Omental fat pad (tissue), 4 donors: ENCODE measurements around the gene TRAPPC12. TPM values are rescaled to one million over a fixed set of nuclear protein-coding genes. Genes with fewer than 3 reads are reported as not detected.
"Not testable (repeated sequence)": the region's sequence is repeated elsewhere in the genome, so short reads cannot be mapped to it uniquely, and the experiment has no call there.

Source experiments
- ATAC-seq: fragments of 150-250 bp; one replicate; pipeline ENCODE4 v1.9.1; 2016; ENCODE audit warnings: mild to moderate bottlenecking, moderate library complexity; ENCODE audit not compliant: low FRiP score
- DNase-seq: peaks from one replicate; pipeline ENCODE4 v3.0.0-alpha.2; 2019; ENCODE audit warnings: low spot score
- total RNA-seq, 4 donors: library from RNA; depleted of rRNA; stranded (reverse); fragments of >200 nt; gene quantifications; one replicate each; pipeline ENCODE4 v1.1.0, GENCODE V29; 2016
- TF ChIP-seq, protein P1 (sequence below), 3 donors: fragments of 450-650 bp; IDR thresholded peaks; one replicate each; pipeline ENCODE4 v1.5.1; 2016 to 2017; ENCODE audit warnings: antibody characterized with exemption in 3 of 3, mild to moderate bottlenecking in 3 of 3, moderate library complexity in 2 of 3

The TRAPPC12 gene
- total RNA-seq, 4 donors from 2014 or later = 39.3 to 92.1 (median 53.9) TPM

DNA sequence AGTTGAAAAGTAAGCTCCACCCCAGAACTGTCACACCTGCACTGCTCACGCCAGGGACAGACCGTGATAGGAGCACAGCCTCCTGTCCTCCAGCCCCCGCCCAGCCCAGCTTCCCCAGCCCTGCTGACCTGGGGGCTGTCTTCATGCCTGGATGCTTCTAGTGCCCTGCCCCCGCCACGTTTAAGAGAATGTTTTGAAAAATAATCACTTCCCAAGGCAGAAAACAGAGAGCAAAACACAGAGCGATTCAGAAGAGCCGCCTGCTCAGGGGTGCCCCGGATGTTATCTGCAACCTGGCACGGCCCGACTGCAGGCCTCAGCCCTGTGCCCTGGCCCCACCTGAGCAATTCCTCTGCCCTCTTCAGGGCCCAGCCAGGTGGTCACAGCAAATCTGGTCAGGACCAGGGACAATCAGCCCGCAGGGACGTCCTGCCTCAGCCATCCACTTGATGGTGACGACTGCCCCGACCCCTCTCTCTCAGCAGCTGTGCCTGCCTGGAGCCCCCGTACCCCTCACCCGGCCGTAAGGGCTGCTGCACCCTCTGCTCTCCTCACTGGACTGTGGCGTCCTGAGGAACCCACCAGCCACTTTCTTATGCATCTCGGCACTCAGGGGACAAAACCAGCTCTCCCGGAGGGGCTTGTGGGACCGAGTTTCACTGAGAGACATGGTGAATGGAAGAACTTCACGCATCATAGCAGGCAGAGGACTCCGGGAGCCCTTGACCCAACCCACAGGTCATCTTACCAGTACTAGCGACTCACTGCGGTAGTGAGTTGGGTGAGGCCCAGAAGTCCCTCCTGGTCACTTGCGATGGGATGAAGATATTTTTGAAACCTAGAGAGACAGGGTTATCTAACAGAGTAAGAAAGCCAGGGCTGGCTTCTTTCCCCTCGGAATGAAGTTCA, 109.6 kb downstream of the TRAPPC12 start:
- ATAC-seq (no peak), DNase-seq (no peak)
- TF ChIP-seq, protein P1, sequence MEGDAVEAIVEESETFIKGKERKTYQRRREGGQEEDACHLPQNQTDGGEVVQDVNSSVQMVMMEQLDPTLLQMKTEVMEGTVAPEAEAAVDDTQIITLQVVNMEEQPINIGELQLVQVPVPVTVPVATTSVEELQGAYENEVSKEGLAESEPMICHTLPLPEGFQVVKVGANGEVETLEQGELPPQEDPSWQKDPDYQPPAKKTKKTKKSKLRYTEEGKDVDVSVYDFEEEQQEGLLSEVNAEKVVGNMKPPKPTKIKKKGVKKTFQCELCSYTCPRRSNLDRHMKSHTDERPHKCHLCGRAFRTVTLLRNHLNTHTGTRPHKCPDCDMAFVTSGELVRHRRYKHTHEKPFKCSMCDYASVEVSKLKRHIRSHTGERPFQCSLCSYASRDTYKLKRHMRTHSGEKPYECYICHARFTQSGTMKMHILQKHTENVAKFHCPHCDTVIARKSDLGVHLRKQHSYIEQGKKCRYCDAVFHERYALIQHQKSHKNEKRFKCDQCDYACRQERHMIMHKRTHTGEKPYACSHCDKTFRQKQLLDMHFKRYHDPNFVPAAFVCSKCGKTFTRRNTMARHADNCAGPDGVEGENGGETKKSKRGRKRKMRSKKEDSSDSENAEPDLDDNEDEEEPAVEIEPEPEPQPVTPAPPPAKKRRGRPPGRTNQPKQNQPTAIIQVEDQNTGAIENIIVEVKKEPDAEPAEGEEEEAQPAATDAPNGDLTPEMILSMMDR (IDR thresholded peaks at IDR 0.05) = no peak

DNA sequence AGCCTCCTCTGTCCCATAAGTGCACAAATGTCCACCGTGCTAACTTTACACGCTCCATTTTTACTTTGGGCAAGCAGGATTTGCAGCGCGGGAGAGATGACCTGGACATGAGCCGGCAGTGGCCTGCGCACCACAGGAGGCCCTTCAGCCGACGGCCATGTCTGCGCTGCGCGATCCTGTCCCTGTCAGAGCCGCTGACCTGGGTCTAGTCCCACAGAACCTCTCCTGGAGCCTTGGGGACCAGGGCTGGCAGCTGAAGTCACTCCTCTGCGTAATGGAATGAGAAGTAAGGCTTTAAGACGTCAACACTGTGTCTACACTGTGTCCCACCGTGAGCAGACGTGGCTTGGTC, 110.2 kb downstream of the TRAPPC12 start:
- DNase-seq = no peak
- TF ChIP-seq, protein P1 (IDR thresholded peaks at IDR 0.05) = no peak
- no peak for ATAC-seq

DNA sequence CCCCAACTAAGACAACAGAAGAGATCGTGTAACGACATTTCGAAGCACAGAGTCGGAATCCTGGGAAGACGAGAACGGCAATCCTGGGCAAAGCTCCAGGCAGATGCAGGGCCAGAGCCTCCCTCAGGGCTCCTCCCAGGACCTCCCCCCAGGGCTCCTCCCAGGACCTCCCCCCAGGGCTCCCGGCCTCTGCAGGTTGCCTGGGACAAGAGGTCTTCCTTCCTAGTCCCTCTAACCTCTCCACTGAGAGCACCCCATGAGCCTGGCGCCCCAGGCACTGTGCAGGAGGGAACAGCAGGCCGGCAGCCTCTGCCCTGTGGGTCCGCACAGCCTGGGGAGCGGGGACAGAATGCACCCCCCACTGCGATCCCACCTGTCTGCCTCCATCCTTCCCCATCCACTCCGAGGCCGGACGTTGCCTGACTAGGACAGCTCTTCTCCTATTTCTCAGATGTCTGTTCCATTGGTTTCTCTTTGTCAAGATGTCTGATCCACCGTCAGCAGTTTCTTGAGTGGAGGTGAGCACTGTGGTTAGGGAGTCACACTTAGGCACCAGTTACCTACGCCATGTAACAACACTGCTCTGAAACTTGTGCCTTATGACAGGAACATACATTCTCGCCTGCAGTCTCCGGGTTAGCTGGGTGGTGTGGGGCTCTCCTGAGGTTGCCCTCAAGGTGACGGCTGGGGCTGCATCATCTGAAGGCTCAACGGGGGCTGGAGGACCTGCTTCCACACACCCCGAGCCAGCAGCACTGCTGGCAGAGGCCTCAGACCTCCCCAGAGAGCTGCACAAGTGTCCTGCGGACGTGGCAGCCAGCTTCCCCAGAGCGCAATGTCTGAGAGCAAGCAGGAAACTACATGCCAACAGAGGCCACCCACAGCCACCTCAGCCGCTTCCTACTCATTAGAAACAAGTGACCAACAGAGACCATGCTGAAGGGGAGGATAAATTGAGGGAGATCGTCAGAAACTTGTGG, 111.0 kb downstream of the TRAPPC12 start:
- ATAC-seq (no peak), DNase-seq (no peak)
- TF ChIP-seq, protein P1 (IDR thresholded peaks at IDR 0.05) = no peak

DNA sequence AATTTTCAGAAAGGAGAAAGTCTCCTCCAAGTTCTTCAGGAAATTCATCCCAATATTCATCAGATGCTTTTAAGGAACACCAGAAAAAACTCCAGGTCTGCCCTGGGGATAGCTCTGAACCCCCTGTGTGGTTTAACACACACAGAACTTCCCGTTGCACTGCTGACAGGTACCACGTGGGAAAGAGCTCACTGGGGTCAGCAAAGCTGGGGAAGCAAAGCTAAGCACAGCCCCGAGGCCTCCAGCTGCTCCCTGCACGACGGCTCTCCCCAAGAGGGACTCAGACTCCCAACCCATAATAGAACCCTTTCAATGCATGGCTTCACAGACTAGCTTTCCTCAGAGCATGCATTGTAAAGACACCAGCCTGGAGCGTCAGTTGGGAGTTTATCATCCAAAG, 111.8 kb downstream of the TRAPPC12 start:
- TF ChIP-seq, protein P1 (IDR thresholded peaks at IDR 0.05) = no peak
- no peak for ATAC-seq
- DNase-seq = no peak

DNA sequence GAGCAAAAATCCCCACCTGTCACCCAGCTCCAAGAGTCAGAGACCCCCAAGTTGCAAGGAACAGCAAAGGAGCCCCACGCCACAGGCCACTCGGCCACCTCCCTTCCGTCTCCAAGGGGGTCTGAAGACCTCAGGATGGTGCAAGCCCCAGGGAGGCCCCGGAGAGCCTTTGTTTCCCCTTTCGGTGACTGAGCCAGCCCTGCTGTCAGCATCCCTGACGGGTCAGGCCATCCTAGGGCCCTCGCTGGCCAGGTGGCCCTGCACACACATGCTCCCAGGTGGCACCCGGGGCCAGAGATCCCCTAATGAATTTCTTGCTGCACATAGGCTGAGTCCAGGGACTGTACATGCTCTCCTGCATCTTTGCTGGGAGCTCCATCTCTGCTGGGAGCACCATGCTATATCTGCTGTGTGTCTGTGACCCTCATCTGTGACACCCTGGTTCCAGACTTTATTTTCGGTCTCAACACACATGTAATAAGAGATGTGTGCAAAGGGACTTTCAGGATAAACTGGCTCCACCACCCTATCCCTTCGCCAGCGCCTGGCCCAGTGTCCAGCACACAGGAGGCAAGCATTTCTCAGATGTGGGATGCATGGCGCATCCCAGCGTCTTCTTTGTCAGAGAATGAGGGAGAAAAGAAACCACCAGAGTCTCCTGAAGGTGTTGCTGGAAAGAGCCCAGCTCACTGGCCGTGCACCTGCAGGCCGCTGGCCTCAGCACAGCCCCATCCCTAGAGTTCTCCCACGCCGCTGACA, 112.4 kb downstream of the TRAPPC12 start:
- no peak for DNase-seq
- TF ChIP-seq, protein P1 (IDR thresholded peaks at IDR 0.05) = no peak
- no peak for ATAC-seq

DNA sequence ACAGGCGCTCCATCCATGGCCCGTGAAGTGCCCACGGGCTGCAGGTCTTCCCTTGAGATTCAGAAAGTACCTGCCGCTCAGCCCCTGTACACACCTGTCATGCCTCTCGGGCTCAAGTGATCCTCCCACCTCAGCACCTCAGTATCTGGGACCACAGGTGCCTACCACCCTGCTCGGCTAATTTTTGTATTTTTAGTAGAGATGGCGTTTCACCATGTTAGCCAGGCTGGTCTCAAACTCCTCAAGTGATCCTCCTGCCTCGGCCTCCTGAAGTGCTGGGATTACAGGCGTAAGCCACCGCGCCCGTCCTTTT, 112.9 kb downstream of the TRAPPC12 start:
- not testable (repeated sequence) for ATAC-seq, DNase-seq
